NCI-H2196 treated with DMSO at 0.1 percent for 48 hours (cell line): ENCODE results near the gene LRRC3.
A peak's percentile ranks its signal among the peaks of the same experiment; 100 is the strongest.

ENCODE experiments used
- DNase-seq: peaks from one replicate; lab custom pipeline; 2025; ENCODE audit not compliant: unreplicated experiment; lab: John Stamatoyannopoulos, UW

Gene LRRC3

DNA sequence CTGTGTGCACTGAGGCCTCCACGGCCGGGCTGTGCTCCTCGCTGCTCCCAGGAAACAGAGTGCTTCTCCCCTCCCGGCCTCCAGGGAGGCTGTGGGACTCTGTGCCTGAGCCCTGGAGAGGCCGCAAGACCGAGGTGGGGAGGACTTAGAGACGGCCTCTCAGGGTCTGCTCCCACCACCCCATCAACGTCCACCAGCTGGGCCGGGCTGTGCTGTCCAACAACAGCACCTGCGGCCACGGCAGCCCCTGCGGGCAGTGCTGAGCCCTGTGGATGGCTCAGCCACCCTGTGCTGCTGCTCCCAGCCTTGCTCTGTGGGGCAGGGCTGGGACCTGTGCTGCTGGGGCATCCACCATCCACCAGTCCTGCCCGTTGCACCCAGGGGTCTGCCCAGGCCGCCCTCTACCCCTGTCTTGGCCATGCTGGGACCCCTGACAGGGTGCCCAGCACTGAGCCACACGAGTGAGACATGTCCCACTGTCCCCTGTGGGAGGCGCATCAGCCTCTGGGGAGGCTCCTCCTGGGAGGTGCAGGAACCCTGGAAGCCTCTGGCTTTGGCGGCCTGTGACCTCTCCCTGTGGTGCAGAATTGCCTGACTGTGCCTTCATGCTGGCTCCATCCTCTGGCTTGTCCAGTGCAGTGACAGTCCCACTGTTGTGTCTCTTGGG lies 31.2 kb upstream of the LRRC3 start:
- DNase-seq = no peak

DNA sequence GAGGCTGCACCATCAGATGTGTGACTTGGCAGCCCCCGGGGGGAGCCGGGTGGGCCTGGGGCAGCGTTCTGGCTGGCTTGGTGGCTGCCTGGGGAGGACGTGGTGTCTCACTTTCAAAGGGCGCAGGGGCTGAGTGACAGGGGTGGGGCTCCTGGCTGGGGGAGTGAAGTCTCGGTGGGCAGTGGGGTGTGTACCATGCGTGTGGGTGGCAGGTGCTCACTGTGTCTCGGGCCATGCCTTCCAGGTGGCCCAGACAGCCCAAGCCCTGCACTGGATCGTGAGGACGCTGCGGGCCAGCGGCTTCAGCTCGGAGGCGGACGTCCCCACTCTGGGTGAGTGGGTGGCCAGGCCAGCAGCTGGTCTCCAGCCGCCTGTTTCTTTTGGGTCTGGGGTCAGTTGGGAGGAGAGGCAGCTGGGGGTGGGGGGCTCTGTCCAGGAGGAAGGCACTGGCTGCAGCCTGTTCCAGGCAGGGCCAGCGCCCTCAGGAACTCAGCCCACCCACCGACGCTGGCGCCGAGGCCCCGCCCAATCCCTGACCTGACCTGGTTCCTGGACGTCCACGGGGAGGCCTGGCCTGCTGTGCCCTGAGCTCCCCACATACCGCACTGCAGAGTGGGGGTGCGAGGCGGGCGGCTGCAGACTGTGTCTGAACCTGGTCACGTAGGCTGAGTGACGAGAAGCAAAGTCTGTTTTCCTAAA lies 30.6 kb upstream of the LRRC3 start:
- no peak for DNase-seq

DNA sequence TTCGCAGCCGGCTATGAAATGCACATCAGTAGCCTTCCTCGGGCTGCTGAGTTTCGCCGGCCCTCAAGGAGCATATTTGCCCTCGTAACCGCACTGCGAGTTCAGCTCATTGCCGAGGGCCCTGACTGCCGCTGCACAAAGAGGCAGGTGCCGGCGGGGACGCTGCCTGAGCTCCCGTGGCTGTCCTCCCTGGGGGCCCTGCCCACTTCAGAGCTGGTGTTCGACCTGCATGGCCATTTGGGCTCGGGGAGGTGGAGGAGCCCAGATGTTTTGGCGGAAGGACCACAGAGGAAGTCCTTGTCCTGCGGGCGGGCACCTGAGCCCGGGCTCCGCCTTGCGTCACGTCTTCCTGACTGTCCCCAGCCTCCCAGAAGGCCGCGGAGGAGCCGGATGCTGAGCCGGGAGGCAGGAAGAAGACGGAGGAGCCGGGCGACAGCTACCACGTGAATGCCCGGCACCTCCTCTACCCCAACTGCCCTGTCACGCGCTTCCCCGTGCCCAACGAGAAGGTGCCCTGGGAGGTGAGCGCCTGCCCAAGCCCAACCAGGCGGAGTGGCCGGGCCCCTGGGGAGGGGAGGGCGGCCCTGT lies 29.9 kb upstream of the LRRC3 start:
- no peak for DNase-seq

DNA sequence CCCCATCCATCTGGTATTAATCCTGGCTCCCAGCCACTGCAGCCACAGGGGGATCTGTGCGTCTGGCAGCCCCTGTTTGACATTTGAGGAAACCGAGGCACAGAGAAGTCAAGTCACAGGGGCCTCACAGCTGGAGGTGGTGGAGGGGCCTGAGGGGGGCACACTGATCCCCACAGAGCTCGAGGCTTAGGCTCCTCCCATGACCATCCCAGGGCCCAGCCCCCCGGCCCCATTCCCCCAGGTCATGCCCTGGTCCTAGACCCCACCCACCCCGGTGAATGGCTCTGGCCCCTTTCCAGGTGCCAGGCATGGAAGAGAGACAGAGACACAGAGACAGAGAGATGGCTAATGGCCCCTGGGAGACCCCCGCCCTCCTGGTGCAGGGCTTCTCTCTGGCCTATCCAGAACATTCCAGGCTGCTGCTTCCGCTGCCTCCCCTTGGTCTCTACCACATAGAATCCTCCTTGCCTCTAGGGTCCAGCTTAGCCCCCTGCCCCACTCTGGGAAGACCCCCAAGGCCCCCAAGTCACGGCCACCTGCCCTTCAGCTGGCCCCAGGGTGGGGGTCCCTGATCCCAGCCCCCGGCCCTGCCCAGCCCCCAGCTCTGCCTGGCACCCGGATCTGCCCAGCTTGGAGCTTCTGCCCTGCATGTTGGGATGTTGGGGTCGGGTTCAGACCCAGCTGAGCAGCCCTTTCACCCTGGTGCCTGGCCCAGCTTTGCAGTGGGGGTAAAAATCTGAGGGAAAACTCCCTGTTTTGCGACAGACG lies 29.2 kb upstream of the LRRC3 start:
- DNase-seq = no peak

DNA sequence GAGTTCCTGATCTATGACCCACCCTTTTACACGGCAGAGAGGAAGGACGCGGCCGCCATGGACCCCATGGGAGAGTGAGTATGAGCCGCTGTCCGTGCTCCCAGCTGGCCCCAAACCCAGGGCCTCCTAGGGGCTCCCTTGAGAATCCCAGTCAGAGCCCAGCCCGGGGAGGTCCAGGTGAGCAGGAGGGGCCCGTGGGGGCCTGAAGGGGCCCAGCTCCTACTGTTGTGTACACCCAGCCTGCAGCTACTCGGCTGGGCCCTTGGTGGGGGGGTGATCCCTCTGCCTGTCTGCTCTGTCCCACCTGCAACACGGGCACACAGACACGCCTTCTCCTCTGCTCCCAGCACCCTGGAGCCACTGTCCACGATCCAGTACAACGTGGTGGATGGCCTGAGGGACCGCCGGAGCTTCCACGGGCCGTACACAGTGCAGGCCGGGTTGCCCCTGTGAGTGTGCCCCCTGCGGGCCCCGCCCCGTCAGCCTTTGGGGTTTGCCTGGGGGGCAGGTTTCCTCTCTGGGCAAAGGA lies 28.6 kb upstream of the LRRC3 start:
- no peak for DNase-seq

DNA sequence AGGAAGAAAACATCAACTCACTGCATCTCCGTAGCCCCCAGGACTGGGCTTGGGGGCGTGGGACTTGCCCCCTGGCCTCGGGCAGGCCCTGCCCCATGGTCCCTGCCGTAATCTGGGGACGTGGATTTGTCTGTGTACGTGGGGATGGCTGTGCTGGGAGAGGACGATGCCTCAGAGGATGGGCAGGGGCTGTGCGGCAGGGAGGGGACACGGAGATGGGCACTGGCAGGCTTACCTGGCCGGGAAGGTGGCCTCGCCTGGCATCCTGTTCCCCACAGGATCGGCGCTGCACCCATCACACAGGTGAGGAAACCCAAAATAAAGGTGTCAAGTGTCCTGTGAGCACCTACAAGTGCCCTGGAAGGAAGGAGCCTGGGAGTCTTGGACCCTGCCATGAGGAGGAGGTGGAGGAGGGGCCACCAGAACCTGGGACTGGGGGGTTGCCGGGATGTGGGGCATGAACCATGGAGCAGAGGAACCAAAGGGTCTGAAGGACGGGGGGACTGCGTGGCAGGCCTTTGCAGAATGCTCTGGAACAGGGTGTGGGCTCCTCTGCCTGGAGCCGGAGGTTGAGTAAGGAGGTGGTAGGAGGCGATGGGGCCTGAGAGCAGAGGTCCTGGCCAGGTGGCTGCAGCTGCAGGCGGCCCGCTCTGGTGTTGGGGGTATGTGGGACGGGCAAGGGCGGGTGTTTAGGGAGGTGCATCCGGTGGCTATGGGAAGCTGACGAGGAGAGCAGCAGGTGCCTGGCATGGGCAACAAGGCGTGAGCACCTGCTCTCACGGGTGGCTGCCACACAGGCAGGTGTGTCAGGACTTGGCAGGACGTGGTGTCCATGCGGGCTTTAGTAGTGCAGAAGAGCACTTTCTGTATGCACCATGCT lies 27.8 kb upstream of the LRRC3 start:
- DNase-seq = peak; percentile 87

DNA sequence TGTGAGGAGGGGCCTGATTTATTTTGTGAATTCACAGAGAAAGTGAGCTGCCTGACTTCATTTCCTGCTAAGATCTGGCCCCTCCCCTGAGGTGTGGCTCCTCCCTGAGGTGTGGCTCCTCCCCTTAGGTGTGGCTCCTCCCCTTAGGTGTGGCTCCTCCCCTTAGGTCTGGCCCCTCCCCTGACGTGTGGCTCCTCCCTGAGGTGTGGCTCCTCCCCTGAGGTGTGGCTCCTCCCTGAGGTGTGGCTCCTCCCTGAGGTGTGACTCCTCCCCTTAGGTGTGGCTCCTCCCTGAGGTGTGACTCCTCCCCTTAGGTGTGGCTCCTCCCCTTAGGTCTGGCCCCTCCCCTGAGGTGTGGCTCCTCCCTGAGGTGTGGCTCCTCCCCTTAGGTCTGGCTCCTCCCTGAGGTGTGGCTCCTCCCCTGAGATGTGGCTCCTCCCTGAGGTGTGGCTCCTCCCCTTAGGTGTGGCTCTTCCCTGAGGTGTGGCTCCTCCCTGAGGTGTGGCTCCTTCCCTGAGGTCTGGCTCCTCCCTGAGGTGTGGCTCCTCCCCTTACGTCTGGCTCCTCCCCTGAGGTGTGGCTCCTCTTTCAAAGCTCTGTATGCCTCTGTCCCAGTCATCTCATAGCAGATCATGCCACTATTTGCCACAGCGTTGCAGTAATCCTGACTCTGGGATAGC lies 26.9 kb upstream of the LRRC3 start:
- peak; percentile 41 for DNase-seq

DNA sequence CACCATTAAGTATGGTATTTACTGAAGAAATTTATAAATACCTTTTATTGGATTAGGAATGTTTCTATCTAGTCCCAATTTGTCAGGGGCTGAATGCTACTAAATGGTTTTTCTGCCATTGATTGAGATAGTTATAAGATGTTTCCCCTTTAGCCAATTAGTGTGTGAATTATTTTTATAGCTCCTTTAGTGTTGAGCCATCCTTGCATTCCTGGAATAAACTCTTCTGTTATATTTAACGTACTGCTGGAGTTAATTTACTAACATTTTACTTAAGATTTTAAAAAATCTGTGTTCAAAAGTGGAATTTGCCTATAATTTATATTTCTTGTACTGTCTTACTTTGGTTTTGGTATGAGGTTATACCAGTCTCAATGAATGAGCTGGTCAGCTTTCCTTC lies 25.4 kb upstream of the LRRC3 start:
- DNase-seq = no peak

DNA sequence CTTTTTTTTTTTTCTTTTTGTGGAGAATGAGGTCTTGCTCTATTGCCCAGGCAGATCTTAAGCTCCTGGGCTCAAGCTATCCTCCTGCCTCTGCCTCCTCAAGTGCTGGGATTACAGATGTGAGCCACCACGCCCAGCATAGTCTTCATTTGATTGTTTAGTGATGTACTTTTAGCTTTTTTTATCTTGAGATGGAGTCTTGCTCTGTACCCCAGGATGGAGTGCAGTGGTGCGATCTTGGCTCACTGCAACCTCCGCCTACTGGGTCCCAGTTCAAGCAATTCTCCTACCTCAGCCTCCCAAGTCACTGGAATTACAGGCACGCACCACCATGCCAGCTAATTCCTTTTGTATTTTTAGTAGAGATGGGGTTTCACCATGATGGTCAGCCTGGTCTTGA lies 24.0 kb upstream of the LRRC3 start:
- DNase-seq = no peak

DNA sequence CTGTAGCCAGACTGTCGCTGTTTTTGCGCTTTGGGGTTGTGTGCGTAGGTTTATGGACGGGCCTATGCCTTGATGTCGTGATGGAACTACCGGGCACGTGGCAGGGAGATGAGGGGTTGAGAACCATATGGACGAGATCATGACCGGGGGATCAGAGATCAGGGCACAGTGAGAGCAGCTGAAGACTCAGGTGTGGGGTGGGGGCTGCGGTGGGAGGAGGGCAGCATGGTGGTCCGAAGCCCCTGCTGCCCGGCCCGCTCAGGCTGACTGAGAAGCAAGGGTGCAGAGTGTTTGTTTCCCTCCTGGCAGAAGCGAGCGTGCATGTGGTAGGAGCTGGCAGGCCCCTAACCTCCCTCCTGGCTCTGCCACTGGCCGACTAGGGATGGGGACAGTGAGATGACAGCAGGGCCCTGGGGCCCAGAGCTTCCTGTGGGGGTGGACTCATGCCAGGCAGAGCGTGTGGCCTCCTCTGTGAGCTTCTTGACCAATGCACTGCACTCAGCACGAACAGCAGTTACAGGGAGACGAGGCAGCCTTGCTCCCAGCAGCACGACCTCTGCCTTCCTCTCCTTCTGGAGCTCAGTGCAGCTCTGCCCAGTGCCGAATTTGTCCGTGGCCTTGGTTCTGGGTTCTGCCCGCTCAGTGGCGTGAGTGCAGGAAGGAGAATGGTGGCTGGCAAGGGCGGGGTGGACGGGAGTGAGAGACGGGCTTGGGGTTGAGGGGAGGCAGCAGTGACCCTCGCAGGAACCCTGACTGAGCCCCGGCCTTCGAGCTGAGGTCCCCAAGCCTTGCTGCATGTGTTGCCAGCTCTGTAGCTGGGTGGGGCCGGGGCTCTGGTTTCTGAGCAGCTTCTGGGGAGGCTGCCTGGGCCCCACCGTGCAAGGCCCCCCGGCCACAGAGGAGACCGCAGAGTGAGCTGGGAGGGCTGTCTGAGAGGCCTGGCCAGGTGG lies 22.2 kb upstream of the LRRC3 start:
- no peak for DNase-seq

DNA sequence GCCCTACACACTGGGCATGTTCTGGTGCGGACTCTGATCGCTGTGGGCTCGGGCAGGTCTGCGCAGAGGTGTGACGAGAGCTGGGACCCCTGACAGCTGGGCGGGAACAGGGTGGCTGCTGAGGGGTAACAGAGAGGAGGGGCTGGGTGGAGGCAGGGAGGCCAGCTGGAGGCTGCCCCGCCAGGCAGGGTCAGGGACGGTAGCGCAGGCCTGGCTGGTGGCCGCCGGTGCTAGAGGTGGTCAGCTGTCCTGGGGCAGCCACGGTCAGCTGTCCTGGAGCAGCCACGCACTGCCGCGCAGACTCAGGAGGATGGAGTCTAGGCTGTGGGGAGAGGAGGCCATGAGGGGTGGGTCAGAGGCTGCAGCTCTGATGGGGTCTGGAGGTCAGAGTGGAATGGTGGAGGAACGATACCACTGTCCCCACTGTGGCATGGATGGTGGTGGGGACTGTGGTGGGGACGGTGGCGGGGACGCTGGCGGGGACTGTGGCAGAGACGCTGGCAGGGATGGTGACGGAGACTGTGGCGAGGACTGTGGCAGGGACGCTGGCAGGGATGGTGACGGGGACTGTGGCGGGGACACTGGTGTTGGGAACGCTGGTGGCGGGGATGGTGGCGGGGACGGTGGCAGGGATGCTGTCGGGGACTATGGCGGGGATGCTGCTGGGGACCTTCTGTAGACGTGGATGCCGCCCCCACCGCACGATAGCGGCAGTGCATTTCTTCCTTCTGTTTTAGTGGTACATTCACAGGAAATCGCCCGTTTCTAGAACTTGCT lies 21.3 kb upstream of the LRRC3 start:
- DNase-seq = no peak

DNA sequence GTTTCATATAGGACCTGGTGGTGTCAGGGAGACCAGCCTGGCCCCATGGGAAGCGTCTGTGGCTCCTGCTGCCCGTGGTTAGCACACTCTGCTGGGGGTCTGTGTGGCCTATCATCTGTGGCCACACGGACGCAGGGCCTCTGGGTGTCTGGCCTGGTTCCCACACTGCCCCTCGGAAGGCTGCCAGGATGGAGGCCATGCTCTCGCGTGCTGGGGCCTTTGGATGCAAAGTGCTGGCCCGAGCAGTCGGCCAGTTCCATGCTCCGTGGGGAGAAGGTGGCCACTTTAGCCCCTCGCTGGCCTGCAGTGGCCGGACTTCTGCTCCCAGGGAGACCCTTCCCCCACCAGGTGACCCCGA lies 20.8 kb upstream of the LRRC3 start:
- no peak for DNase-seq

DNA sequence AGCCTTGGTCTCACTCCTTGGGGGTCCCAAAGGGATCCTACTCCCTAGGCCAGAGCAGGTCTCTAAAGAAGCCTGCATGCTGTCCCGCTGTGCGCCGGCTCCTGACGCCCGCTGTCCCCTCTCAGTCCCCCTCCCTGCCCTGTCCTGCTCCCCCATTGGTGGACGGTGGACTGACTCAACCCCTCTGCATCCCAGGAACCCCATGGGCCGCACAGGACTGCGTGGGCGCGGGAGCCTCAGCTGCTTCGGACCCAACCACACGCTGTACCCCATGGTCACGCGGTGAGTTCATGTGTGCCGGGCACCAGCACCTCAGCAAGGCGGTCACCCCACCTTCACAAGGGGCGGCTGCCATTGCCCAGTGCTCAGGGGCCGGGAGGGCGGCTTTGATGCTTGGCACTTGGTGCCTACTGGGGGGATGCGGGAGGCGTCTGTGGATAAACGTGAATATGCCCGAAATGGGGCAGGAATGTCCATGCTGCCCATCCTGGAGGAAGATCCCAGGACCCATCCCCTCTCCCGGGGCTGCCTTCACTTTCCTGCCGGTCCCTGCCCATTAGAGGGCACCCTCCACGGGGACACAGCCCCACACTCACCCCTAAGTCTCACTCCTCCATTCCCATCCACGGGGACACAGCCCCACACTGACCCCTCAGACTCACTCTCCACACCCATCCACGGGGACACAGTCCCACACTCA lies 20.2 kb upstream of the LRRC3 start:
- no peak for DNase-seq

DNA sequence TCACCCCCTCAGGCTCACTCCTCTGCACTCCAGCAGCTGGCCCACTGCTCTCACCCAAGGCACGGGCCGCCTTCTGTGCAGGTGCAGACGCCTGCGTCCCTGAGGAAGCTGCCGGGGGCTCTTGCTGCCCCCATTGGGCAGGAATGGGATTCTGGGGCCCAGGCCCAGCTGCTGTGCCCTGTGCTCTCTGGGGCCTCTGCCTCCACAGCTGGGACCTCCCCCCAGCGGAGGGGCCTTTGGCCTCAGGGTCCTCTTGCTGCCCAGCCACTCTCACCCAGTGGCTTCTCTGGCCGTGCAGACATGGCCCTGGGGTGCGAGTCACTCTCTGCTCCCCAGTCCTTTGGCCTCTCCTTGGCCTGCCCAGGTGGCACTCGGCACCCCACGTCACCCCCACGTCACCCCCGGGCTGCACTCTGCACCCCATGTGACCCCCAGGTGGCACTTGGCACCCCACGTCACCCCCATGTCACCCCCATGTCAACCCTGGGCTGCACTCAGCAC lies 19.1 kb upstream of the LRRC3 start:
- no peak for DNase-seq

DNA sequence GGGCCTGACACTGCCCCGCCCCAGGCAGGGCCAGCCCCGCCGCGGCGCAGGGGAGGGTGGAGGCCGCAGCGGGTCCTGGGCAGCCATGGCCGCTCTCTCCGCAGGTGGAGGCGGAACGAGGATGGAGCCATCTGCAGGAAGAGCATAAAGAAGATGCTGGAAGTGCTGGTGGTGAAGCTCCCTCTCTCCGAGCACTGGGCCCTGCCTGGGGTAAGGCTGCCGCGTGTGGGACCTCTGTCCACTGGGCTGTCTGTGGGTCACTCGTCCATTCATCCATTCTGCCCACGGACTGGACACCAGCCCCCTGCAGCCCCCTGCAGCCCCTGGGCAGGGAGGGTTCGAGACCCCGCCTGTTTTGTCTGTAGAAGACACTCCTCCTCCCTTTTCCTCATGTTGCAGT lies 18.4 kb upstream of the LRRC3 start:
- no peak for DNase-seq

DNA sequence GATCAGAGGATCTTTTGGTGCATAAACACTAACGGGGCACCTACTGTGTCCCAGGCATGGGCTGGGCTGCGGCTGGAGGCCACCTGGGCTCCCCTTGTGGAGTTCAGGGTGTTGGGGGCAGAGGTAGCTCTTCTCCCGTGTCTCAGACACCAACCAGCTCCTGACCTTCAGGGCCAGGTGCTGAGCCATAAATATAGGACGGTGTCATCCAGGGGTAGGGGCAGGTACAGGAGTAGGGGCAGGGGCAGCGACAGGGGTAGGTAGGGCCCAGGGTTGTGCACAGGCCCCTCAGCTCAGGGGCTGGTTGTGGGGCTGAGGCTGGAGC lies 18.0 kb upstream of the LRRC3 start:
- DNase-seq = no peak

DNA sequence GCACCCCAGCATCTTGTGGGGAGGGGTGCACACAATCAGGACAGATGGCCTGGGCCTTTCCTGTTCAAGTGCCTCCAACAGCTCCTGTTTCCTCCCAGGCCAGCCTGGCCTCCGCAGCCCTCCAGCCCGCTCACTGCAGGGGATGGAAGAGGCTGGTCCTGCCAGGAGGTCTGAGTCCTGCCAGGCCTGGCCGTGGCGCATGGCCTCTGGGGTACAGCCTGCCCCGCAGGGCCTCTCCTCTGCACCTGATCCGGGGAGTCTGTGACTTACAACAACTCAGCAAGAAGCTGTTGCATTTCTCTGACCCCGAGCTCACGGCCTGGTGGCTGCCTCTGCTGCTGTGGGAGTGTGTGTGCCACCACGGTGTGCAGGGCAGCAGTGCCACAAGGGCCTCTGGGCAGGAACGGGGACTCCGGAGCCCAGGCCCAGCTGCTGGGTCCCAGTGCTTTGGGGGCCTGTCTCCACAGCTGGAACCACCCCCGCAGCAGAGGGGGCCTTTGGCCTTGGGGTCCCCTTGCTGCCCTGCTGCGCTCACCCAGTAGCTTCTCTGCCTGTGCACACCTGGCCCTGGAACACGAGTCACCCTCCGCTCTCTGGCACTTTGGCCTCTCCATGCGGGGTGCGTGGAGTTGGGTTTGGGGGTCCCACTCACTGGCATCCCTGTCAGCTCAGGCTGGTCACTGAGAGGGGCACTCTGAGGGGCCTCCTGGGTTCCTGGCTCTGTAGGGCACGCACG lies 17.4 kb upstream of the LRRC3 start:
- DNase-seq = no peak
